PC-9 (cell line): ENCODE measurements around the gene NAE1. TPM values are rescaled to one million over a fixed set of nuclear protein-coding genes. Genes with fewer than 3 reads are reported as not detected.

ENCODE experiments used
- BruUV-seq: library from RNA; stranded (reverse); fragments of 400-500 nt; replicated peaks from 2 replicates; lab custom pipeline; 2021; lab: Mats Ljungman, UMichigan
- CTCF ChIA-PET: fragments of 300-600 bp; sonication (Branson Sonifier 250); formaldehyde crosslinking; loops from one replicate; lab custom pipeline; 2022; ENCODE audit warnings: antibody characterized with exemption; lab: Charles Lee
- POLR2A ChIA-PET: fragments of 300-600 bp; sonication (Branson Sonifier 250); formaldehyde crosslinking; loops from one replicate; lab custom pipeline; 2022; ENCODE audit warnings: antibody characterized with exemption; ENCODE audit not compliant: unreplicated experiment; lab: Charles Lee
- DNase-seq, 2 experiments: peaks; one replicate each; pipeline versions ENCODE4 v3.0.0 to v3.0.0-alpha.2; 2015 to 2022; ENCODE audit warnings: mixed read lengths in 1 of 2
- H2AFZ ChIP-seq: fragments of 200-600 bp; sonication (generic); 2 replicates; pipeline ENCODE4 v1.8.1; 2017; ENCODE audit warnings: antibody characterized with exemption
- H3F3A ChIP-seq: fragments of 200-600 bp; sonication (generic); 2 replicates; pipeline ENCODE4 v1.8.1; 2017; ENCODE audit warnings: antibody characterized with exemption, mild to moderate bottlenecking, low read depth; ENCODE audit not compliant: insufficient read depth
- H3K27ac ChIP-seq: fragments of 200-600 bp; sonication (generic); 2 replicates; pipeline ENCODE4 v1.6.1; 2016; ENCODE audit warnings: mixed run types
- H3K27me3 ChIP-seq: fragments of 200-600 bp; sonication (generic); 2 replicates; pipeline ENCODE4 v1.6.1; 2016; ENCODE audit warnings: low read depth, mixed run types; ENCODE audit not compliant: insufficient read depth
- H3K36me3 ChIP-seq: fragments of 200-600 bp; sonication (generic); 2 replicates; pipeline ENCODE4 v1.6.1; 2016; ENCODE audit warnings: low read depth, mixed run types
- H3K4me1 ChIP-seq: fragments of 200-600 bp; sonication (generic); replicated peaks from 2 replicates; pipeline ENCODE4 v1.6.1; 2016; ENCODE audit warnings: mixed run types; ENCODE audit not compliant: insufficient read depth
- H3K4me2 ChIP-seq: fragments of 200-600 bp; sonication (generic); 2 replicates; pipeline ENCODE4 v1.6.1; 2017; ENCODE audit warnings: mixed run types
- H3K4me3 ChIP-seq: fragments of 200-600 bp; sonication (generic); 2 replicates; pipeline ENCODE4 v1.6.1; 2016; ENCODE audit warnings: mixed run types
- H3K79me2 ChIP-seq: fragments of 200-600 bp; sonication (generic); 2 replicates; pipeline ENCODE4 v1.6.1; 2017; ENCODE audit warnings: low read depth, mixed run types
- H3K9me2 ChIP-seq: fragments of 200-600 bp; sonication (generic); 2 replicates; pipeline ENCODE4 v1.8.1; 2017; ENCODE audit warnings: mild to moderate bottlenecking; ENCODE audit not compliant: insufficient read depth
- H3K9me3 ChIP-seq: fragments of 200-600 bp; sonication (generic); 2 replicates; pipeline ENCODE4 v1.8.1; 2016; ENCODE audit warnings: low read depth; ENCODE audit not compliant: insufficient read depth
- H4K20me1 ChIP-seq: fragments of 200-600 bp; sonication (generic); 2 replicates; pipeline ENCODE4 v1.8.1; 2017; ENCODE audit not compliant: insufficient read depth
- CTCF ChIP-seq: fragments of 200-600 bp; sonication (generic); conservative IDR thresholded peaks from 2 replicates; pipeline ENCODE4 v1.6.1; 2017; ENCODE audit warnings: mixed run types, antibody characterized with exemption, mild to moderate bottlenecking, moderate library complexity
- EZH2 ChIP-seq: fragments of 200-600 bp; sonication (generic); IDR thresholded peaks from 2 replicates; pipeline ENCODE4 v1.8.0; 2017; ENCODE audit warnings: antibody characterized with exemption, low read depth
- intact Hi-C: fragments of 100-400 bp; cut with micrococcal nuclease; formaldehyde crosslinking; loops from one replicate; pipeline ENCODE4 v1.10.0; 2022; ENCODE audit not compliant: unreplicated experiment
- total RNA-seq: library from RNA; stranded (reverse); gene quantifications from 2 replicates; pipeline ENCODE4 v1.2.3, GENCODE V29; 2021

NAE1 gene
- total RNA-seq, 1 experiment from 2014 or later, result 72.7 TPM

- Histone ChIP-seq H3K79me2 (no peaks in the 10 kb centered on the region), H3K4me1 (no peaks in the 10 kb centered on the region), H3K9me2 (no peaks in the 10 kb centered on the region), H3K9me3 (no peaks in the 10 kb centered on the region), H3K27me3 (no peaks in the 10 kb centered on the region), H2AFZ (no peak overlapping the region), H3F3A (peaks cover 5% of the 10 kb centered on the region; the same call in 1 of the 2 replicates), H4K20me1 (no peaks in the 10 kb centered on the region), H3K4me3 (no peak overlapping the region), H3K36me3 (peaks cover 29% of the 10 kb centered on the region; the same call in 1 of the 2 replicates), H3K27ac (no peak overlapping the region), H3K4me2 (no peak overlapping the region)
- DNase-seq, result no peak
- no TSS peak for BruUV-seq
- intact Hi-C loops, result no loop called here
- ChIA-PET CTCF (no interaction called here), POLR2A (no interaction called here)
- TF ChIP-seq CTCF (no peak), EZH2 (no peak)
Observed at GRCh38 chr16:66802159-66802558, 28.6 kb downstream of the NAE1 start.

- Histone ChIP-seq H4K20me1 (no peaks in the 10 kb centered on the region), H3F3A (peaks cover 5% of the 10 kb centered on the region; the same call in 1 of the 2 replicates), H3K36me3 (0 out of 2 replicates have a peak, but pooled peaks cover 22% of the 10 kb centered on the region), H3K79me2 (no peaks in the 10 kb centered on the region), H3K27ac (no peak within 1 kb of the TSS), H3K9me3 (no peaks in the 10 kb centered on the region), H3K9me2 (no peaks in the 10 kb centered on the region), H3K4me3 (no peak within 1 kb of the TSS), H3K4me2 (no peak within 1 kb of the TSS), H2AFZ (no peak within 1 kb of the TSS), H3K27me3 (no peaks in the 10 kb centered on the region), H3K4me1 (no peaks in the 10 kb centered on the region)
- intact Hi-C loops, result no loop called here
- DNase-seq, result no peak
- TF ChIP-seq EZH2 (no peak), CTCF (no peak)
- no TSS peak for BruUV-seq
- ChIA-PET CTCF (no interaction called here), POLR2A (no interaction called here)
Observed at GRCh38 chr16:66801320-66802105, 29.3 kb downstream of the NAE1 start, which contains the start of gene TERB1. Gene TERB1, minus strand, starts transcription at chr16:66801584. Its CDS starts 4,786 bp downstream, at chr16:66796798.

GRCh38 chr16:66800856-66801255 lies 29.9 kb downstream of the NAE1 start:
- Histone ChIP-seq H3F3A (peaks cover 5% of the 10 kb centered on the region; the same call in 1 of the 2 replicates), H3K4me3 (no peak overlapping the region)
- POLR2A ChIA-PET, result no interaction called here

More at GRCh38 chr16:66800856-66801255, 29.9 kb downstream of the NAE1 start:
- H3K9me2 ChIP-seq, result no peaks in the 10 kb centered on the region
- H3K9me3 ChIP-seq, result no peaks in the 10 kb centered on the region
- no peak overlapping the region for H3K27ac ChIP-seq
- no peaks in the 10 kb centered on the region for H3K79me2 ChIP-seq
- no peak for DNase-seq
- no peak overlapping the region for H3K4me2 ChIP-seq
- H3K4me1 ChIP-seq, result no peaks in the 10 kb centered on the region
- no peak overlapping the region for H2AFZ ChIP-seq
- intact Hi-C loops, result no loop called here
- CTCF ChIA-PET, result no interaction called here
- no peaks in the 10 kb centered on the region for H3K27me3 ChIP-seq
- TF ChIP-seq EZH2, result no peak
- BruUV-seq, result no TSS peak
- H4K20me1 ChIP-seq, result no peaks in the 10 kb centered on the region
- H3K36me3 ChIP-seq, result 0 out of 2 replicates have a peak, but pooled peaks cover 22% of the 10 kb centered on the region
